ENCODE data around the gene DET1. TPM values are rescaled to one million over a fixed set of nuclear protein-coding genes. Genes with fewer than 3 reads are reported as not detected.

Gene DET1
- polyA plus RNA-seq, 1 of the 3 experiments (the other 2 are of a cell fraction) = 4.5 TPM

DNA sequence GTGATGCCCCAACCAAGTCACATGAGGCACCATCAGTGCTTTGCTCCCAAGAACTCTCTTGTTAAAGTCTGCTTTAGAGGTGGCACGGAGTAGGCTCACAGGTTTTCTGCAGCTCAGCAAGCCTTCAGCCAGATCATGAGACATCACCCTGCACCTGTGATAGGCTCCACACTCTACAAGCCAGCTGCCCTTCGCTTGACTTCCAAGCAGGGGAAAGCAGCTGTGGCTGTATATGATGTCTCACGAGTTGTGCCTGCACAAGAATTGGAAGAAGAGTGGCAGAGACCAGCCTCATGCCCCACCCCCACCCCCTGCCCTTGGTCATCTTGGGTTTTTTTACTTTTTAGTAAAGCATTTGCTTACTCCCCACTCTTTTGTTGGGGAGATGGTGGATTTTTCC, 56.4 kb downstream of the DET1 start (continued):
- TF ChIP-seq, protein P1, sequence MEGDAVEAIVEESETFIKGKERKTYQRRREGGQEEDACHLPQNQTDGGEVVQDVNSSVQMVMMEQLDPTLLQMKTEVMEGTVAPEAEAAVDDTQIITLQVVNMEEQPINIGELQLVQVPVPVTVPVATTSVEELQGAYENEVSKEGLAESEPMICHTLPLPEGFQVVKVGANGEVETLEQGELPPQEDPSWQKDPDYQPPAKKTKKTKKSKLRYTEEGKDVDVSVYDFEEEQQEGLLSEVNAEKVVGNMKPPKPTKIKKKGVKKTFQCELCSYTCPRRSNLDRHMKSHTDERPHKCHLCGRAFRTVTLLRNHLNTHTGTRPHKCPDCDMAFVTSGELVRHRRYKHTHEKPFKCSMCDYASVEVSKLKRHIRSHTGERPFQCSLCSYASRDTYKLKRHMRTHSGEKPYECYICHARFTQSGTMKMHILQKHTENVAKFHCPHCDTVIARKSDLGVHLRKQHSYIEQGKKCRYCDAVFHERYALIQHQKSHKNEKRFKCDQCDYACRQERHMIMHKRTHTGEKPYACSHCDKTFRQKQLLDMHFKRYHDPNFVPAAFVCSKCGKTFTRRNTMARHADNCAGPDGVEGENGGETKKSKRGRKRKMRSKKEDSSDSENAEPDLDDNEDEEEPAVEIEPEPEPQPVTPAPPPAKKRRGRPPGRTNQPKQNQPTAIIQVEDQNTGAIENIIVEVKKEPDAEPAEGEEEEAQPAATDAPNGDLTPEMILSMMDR (IDR thresholded peaks at IDR 0.05) = no peak
- TF ChIP-seq FOSL2 (IDR thresholded peaks at IDR 0.05; ENCODE audit: borderline replicate concordance, low read depth) = no peak
- TF ChIP-seq MEF2A (IDR thresholded peaks at IDR 0.05; ENCODE audit: borderline replicate concordance, low read depth) = no peak
- no peak for TF ChIP-seq GATA2 (CRISPR knock-in tag; IDR thresholded peaks at IDR 0.05)
- TF ChIP-seq, protein P2, sequence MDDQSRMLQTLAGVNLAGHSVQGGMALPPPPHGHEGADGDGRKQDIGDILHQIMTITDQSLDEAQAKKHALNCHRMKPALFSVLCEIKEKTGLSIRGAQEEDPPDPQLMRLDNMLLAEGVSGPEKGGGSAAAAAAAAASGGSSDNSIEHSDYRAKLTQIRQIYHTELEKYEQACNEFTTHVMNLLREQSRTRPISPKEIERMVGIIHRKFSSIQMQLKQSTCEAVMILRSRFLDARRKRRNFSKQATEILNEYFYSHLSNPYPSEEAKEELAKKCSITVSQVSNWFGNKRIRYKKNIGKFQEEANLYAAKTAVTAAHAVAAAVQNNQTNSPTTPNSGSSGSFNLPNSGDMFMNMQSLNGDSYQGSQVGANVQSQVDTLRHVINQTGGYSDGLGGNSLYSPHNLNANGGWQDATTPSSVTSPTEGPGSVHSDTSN (IDR thresholded peaks at IDR 0.05) = no peak
- no peak for TF ChIP-seq TAF1 (IDR thresholded peaks at IDR 0.05; ENCODE audit: borderline replicate concordance, low read depth, low read length)
- no peak for TF ChIP-seq TCF12 (IDR thresholded peaks at IDR 0.05)
- TF ChIP-seq SMC3 (IDR thresholded peaks at IDR 0.05; ENCODE audit: low read depth, low read length) = no peak

DNA sequence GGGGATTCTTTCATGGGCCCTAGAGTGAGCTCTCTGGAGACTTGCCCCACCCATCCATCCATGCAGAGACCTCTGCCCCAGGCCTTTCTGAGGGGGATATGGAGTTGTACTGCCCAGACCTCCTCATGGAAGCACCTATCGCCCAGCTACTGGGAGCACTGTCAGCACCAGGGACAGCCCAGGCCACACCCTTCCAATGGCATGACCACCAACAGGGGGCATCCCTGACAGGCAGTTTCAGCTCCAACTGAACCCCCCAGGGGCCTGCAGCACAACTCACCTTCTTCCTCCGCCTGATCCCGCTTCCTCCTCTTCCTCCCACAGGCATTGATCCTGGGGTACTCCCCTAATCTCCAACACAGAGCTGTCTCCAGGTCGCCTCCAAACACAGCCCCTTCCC, 57.2 kb downstream of the DET1 start:
- Histone ChIP-seq H2AFZ (ENCODE audit: low read depth) (no peak overlapping the region), H4K20me1 (ENCODE audit: insufficient read depth) (no peaks in the 10 kb centered on the region), H3K79me2 (ENCODE audit: insufficient read depth) (no peaks in the 10 kb centered on the region), H3K9me3 (no peaks in the 10 kb centered on the region), H3K9ac (no peak overlapping the region), H3K4me2 (no peak overlapping the region), H3K9me2 (no peaks in the 10 kb centered on the region), H3K4me3 (ENCODE audit: low read depth in 2 of 2, low read length in 1 of 2) (no peak overlapping the region), H3F3A (replicated peaks; ENCODE audit: insufficient read depth) (no peaks in the 10 kb centered on the region), H3K27me3 (ENCODE audit: insufficient read depth) (no peaks in the 10 kb centered on the region), H3K27ac (ENCODE audit: low read depth in 2 of 2, low read length in 1 of 2) (no peak overlapping the region), H3K4me1 (ENCODE audit: control insufficient read depth in 1 of 2, insufficient read depth in 2 of 2, low read depth in 1 of 2, low read length in 1 of 2) (no peaks in the 10 kb centered on the region), H3K36me3 (replicated peaks in 1 of 2; ENCODE audit: control insufficient read depth in 1 of 2, insufficient read depth in 2 of 2, low read length in 1 of 2) (no peaks in the 10 kb centered on the region)
- CTCF ChIA-PET = interaction anchor here (1.0 to 1.8 kb wide), 4 partner anchors 8 to 125 kb away, joined by 3 to 7 read pairs (median 3); no protein-coding TSS in a partner anchor
- 89% methylated on average over 3 of the region's 4 CpGs for WGBS (ENCODE audit: low lambda C conversion rate)
- no peak for DNase-seq
- POLR2A ChIA-PET = no interaction called here
- TF ChIP-seq, protein P3, sequence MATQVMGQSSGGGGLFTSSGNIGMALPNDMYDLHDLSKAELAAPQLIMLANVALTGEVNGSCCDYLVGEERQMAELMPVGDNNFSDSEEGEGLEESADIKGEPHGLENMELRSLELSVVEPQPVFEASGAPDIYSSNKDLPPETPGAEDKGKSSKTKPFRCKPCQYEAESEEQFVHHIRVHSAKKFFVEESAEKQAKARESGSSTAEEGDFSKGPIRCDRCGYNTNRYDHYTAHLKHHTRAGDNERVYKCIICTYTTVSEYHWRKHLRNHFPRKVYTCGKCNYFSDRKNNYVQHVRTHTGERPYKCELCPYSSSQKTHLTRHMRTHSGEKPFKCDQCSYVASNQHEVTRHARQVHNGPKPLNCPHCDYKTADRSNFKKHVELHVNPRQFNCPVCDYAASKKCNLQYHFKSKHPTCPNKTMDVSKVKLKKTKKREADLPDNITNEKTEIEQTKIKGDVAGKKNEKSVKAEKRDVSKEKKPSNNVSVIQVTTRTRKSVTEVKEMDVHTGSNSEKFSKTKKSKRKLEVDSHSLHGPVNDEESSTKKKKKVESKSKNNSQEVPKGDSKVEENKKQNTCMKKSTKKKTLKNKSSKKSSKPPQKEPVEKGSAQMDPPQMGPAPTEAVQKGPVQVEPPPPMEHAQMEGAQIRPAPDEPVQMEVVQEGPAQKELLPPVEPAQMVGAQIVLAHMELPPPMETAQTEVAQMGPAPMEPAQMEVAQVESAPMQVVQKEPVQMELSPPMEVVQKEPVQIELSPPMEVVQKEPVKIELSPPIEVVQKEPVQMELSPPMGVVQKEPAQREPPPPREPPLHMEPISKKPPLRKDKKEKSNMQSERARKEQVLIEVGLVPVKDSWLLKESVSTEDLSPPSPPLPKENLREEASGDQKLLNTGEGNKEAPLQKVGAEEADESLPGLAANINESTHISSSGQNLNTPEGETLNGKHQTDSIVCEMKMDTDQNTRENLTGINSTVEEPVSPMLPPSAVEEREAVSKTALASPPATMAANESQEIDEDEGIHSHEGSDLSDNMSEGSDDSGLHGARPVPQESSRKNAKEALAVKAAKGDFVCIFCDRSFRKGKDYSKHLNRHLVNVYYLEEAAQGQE (IDR thresholded peaks at IDR 0.05; ENCODE audit: low read depth, low read length) = peak; percentile 81
- TF ChIP-seq TAF1 (IDR thresholded peaks at IDR 0.05; ENCODE audit: borderline replicate concordance, low read depth, low read length) = no peak
